Spleen (tissue), 11 donors: ENCODE measurements around the gene ZFYVE28. TPM values are rescaled to one million over a fixed set of nuclear protein-coding genes. Genes with fewer than 3 reads are reported as not detected.

Experiments
- DNase-seq: peaks from one replicate; pipeline ENCODE4 v3.0.0-alpha.2; 2020
- H3K27ac ChIP-seq, 8 donors: fragments of 200-600 bp; sonication (generic) in 7 of 8; 1 replicate in 4 of 8; 2 replicates in 4 of 8; pipeline versions ENCODE4 v1.5.0 to v1.8.0; 2016 to 2021; ENCODE audit warnings: inconsistent platforms in 4 of 8, mild to moderate bottlenecking in 4 of 8, moderate library complexity in 1 of 8
- H3K27me3 ChIP-seq, 7 donors: fragments of 200-600 bp; sonication (generic) in 6 of 7; replicated peaks in 1 of 7; 1 replicate in 4 of 7; 2 replicates in 3 of 7; pipeline versions ENCODE4 v1.5.0 to v1.8.0; 2016 to 2021; ENCODE audit warnings: inconsistent platforms in 3 of 7, mild to moderate bottlenecking in 1 of 7
- H3K36me3 ChIP-seq, 6 donors: fragments of 200-600 bp; sonication (generic) in 5 of 6; 1 replicate in 4 of 6; 2 replicates in 2 of 6; pipeline versions ENCODE4 v1.5.0 to v1.8.0; 2016 to 2021; ENCODE audit warnings: inconsistent platforms in 2 of 6
- H3K4me1 ChIP-seq, 6 donors: fragments of 200-600 bp; sonication (generic) in 5 of 6; 1 replicate in 3 of 6; 2 replicates in 3 of 6; pipeline versions ENCODE4 v1.5.0 to v1.8.0; 2016 to 2021; ENCODE audit warnings: inconsistent platforms in 3 of 6
- H3K4me3 ChIP-seq, 8 donors: fragments of 200-600 bp; sonication (generic) in 7 of 8; 1 replicate in 4 of 8; 2 replicates in 4 of 8; pipeline versions ENCODE4 v1.5.0 to v1.8.0; 2016 to 2021; ENCODE audit warnings: inconsistent platforms in 4 of 8, mild to moderate bottlenecking in 4 of 8, moderate library complexity in 2 of 8
- H3K9me3 ChIP-seq, 8 donors: fragments of 200-600 bp; sonication (generic) in 7 of 8; 1 replicate in 4 of 8; 2 replicates in 4 of 8; pipeline versions ENCODE4 v1.5.0 to v1.8.0; 2016 to 2021; ENCODE audit warnings: inconsistent platforms in 4 of 8
- POLR2A ChIP-seq, 3 donors: fragments of 450-650 bp; IDR thresholded peaks; one replicate each; pipeline ENCODE4 v1.5.1; 2017; ENCODE audit warnings: antibody characterized with exemption in 3 of 3, mild to moderate bottlenecking in 1 of 3
- POLR2AphosphoS5 ChIP-seq, 3 donors: sonication (generic); formaldehyde crosslinking; IDR thresholded peaks; one replicate each; pipeline ENCODE4 v1.5.1; 2017; ENCODE audit warnings: antibody characterized with exemption in 3 of 3
- WGBS, 5 donors: extraction: QIAGEN DNeasy Blood & Tissue Kit in 3 of 5; methylation state at CpG; one replicate each; pipeline versions ENCODE4 v1.1.5 to v1.1.7; 2013 to 2018; 5-methylcytosine and 5-hydroxymethylcytosine counted together
- intact Hi-C: fragments of 100-400 bp; cut with DNase I; formaldehyde crosslinking; loops from one replicate; pipeline ENCODE4 v1.15.0; 2023; ENCODE audit warnings: low total_unique reads
- polyA plus RNA-seq, 3 donors: library from polyadenylated mRNA; stranded (reverse); fragments of 200-250 nt; gene quantifications; one replicate each; pipeline ENCODE4 v1.2.1, GENCODE V29; 2013
- total RNA-seq, 7 donors: library from RNA; depleted of rRNA in 3 of 7; stranded (reverse); fragments of >200 nt in 3 of 7; fragmentation: NEBNext Ultra II Directional in 4 of 7; extraction: Animal tissue kit (Norgen Biotek cat#: 25700) in 4 of 7; gene quantifications; one replicate each; pipeline versions ENCODE4 v1.1.0 to v1.2.1, GENCODE V29; 2016 to 2021
- TF ChIP-seq, protein P1 (sequence below), 11 experiments: fragments of 200-600 bp in 7 of 11; fragments of 450-650 bp in 4 of 11; sonication (generic) in 4 of 11; IDR thresholded peaks in 8 of 11; conservative IDR thresholded peaks in 3 of 11; 1 replicate in 7 of 11; 2 replicates in 4 of 11; pipeline versions ENCODE4 v1.4.0 to v1.8.0; 2016 to 2021; ENCODE audit warnings: antibody characterized with exemption in 11 of 11, inconsistent platforms in 4 of 11, mild to moderate bottlenecking in 1 of 11
- donor health status: healthy with polysubstance abuse.
- donor health status: DM: no; HTN: no; CAD: no; lungs with moderate emphysema.
- donor health status: DM: no; HTN: no; CAD: no.
- donor health status: Bipolar disorder and iron deficiency.
- donor health status: healthy.
- donor health status: DM: no; HTN: no; CAD: no.
- donor health status: DM: yes; HTN: yes; CAD: no.

The ZFYVE28 gene
- total and polyA plus RNA-seq, 10 donors: 2.7 to 31.3 (median 12.6) TPM

DNA sequence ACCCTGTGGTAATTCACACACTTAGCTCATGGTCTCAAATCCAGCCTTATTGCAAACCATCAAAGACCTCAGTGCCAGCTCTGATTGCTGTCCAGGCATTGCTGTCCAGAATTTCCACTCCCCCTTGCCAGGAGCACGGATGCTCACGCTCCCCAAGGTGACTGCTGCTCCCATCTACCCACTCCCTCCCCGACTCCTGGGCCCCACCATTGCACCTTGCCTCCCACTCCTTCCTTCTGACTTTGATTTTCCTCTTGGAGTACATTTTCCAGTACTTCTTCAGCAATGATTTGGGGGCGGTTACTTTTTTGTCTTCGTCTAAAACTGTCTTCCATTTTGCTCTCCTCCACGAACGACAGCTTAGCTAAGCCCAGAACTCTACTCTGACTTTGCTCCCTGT lies 11.5 kb downstream of the ZFYVE28 start:
- Histone ChIP-seq H3K27ac (no peak overlapping the region), H3K9me3 (no peaks in the 10 kb centered on the region), H3K36me3 (no peaks in the 10 kb centered on the region), H3K27me3 (peaks cover 0 to 11% (median 2%) of the 10 kb centered on the region in 7 donors), H3K4me3 (no peak overlapping the region), H3K4me1 (peaks cover 9 to 27% (median 22%) of the 10 kb centered on the region in 6 donors)
- TF ChIP-seq, protein P1, sequence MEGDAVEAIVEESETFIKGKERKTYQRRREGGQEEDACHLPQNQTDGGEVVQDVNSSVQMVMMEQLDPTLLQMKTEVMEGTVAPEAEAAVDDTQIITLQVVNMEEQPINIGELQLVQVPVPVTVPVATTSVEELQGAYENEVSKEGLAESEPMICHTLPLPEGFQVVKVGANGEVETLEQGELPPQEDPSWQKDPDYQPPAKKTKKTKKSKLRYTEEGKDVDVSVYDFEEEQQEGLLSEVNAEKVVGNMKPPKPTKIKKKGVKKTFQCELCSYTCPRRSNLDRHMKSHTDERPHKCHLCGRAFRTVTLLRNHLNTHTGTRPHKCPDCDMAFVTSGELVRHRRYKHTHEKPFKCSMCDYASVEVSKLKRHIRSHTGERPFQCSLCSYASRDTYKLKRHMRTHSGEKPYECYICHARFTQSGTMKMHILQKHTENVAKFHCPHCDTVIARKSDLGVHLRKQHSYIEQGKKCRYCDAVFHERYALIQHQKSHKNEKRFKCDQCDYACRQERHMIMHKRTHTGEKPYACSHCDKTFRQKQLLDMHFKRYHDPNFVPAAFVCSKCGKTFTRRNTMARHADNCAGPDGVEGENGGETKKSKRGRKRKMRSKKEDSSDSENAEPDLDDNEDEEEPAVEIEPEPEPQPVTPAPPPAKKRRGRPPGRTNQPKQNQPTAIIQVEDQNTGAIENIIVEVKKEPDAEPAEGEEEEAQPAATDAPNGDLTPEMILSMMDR (IDR thresholded peaks at IDR 0.05 in 8 of 11, conservative IDR thresholded peaks at IDR 0.05 in 3 of 11): no peak
- TF ChIP-seq POLR2AphosphoS5 (IDR thresholded peaks at IDR 0.05) (no peak), POLR2A (IDR thresholded peaks at IDR 0.05) (no peak)
- WGBS, 5 donors: 81 to 88% (median 82%) methylated on average over 7 of the region's 7 CpGs
- intact Hi-C loops: no loop called here
- peak; percentile 41 for DNase-seq

DNA sequence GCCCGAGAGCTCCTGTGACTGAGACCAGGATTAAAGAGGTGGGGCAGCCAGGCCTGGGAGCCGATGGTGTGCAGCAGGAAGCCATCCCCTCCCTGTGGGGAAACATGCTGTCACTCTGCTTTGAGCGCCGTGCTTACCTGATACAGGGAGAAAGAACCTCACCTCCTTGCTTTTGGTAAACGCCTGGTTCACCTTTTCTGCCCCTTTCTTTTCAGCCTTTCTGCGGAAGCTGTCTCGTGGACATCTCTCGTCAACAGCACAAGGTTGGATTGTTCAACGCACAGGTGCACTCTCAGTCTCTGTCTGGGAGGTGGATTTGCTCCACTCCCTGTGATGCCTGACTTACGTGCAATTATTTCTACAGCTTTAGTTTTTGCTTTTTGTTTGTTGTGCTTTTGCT lies 12.0 kb downstream of the ZFYVE28 start:
- H3K4me3 ChIP-seq: no peak overlapping the region
- peaks cover 0 to 16% (median 3%) of the 10 kb centered on the region in 7 donors for H3K27me3 ChIP-seq
- intact Hi-C loops: no loop called here
- H3K4me1 ChIP-seq: peaks cover 12 to 27% (median 22%) of the 10 kb centered on the region in 6 donors
- TF ChIP-seq, protein P1 (IDR thresholded peaks at IDR 0.05 in 8 of 11, conservative IDR thresholded peaks at IDR 0.05 in 3 of 11): no peak
- TF ChIP-seq POLR2A (IDR thresholded peaks at IDR 0.05) (no peak), POLR2AphosphoS5 (IDR thresholded peaks at IDR 0.05) (no peak)
- 77 to 85% (median 78%) methylated on average over 10 of the region's 10 CpGs for WGBS, 5 donors
- DNase-seq: peak; percentile 24
- H3K9me3 ChIP-seq: no peaks in the 10 kb centered on the region
- H3K36me3 ChIP-seq: no peaks in the 10 kb centered on the region
- no peak overlapping the region for H3K27ac ChIP-seq

DNA sequence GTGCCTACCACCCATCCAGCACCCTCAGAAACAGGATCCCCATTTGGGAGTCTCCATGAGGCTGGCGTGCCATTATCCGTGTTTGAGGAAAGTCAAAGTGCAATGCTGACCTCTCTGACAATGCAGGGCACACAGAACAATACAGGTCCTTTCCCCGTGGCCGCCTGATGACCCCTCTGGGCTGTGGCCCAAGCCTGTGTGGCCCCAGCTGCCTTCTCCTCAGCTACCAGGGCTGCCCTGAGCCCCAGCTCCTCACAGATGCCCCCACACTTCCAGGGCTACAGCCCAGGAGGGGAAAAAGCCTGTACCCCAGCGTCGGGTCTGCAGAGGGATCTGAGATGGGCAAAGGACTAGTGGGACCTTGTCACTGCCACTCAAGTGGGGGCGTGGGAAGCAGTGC lies 15.5 kb downstream of the ZFYVE28 start:
- H3K4me3 ChIP-seq: peak overlapping the region in 1 of 8 donors; percentile 61
- H3K4me1 ChIP-seq: peaks cover 12 to 28% (median 21%) of the 10 kb centered on the region in 6 donors
- TF ChIP-seq, protein P1 (IDR thresholded peaks at IDR 0.05 in 8 of 11, conservative IDR thresholded peaks at IDR 0.05 in 3 of 11): no peak
- TF ChIP-seq POLR2AphosphoS5 (IDR thresholded peaks at IDR 0.05): peak in 2 of 3 donors; percentile 16 to 56
- intact Hi-C loops: no loop called here
- peak overlapping the region in 1 of 8 donors; percentile 17 for H3K27ac ChIP-seq
- peaks cover 0 to 23% (median 3%) of the 10 kb centered on the region in 7 donors for H3K27me3 ChIP-seq
- no peaks in the 10 kb centered on the region for H3K9me3 ChIP-seq
- WGBS, 5 donors: 71 to 80% (median 76%) methylated on average over 2 to 7 of the region's 7 CpGs
- no peaks in the 10 kb centered on the region for H3K36me3 ChIP-seq
- DNase-seq: no peak

DNA sequence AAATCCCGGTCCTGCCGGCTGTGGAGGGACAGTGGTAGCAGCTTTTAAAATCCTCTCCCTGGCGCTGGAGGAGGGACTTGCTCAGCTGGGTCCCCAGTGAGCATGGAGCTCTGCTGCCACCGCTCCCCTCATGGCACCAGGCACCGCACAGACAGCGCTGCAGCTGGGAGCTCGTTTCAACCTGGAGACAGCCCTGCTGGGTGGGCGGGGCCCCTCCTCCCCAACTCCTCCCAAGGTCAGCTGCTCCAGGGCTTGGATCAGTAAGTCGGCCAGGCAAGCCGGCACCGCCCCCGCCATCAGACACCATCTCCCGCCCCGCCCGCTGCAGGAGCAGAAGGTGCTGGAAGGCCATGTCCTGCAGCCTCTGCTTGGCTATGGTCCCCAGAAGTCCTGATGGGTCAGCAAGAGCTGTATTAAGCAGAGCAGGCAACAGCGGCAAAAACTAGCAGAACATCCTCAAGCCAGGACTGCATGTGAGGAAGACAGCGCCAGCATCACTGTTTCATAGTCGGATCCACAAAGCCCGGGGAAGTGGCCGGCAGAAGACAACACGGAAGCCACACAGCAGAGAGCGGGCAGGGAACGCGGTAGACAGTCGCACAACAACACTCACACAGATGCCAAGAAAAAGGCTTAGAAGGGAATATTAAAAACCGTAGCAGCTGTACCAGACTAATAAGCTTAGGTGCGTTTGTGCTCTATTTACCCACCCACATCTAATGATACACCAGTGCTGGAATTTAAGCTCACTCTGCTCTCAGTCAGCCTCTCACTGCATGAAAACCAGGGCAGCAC lies 16.2 kb downstream of the ZFYVE28 start:
- Histone ChIP-seq H3K27me3 (peaks cover 0 to 23% (median 3%) of the 10 kb centered on the region in 7 donors), H3K4me3 (peak overlapping the region in 7 of 8 donors; percentile 2 to 61 (median 25)), H3K27ac (peak overlapping the region in 1 of 8 donors; percentile 17), H3K9me3 (no peaks in the 10 kb centered on the region), H3K36me3 (no peaks in the 10 kb centered on the region), H3K4me1 (peaks cover 12 to 28% (median 21%) of the 10 kb centered on the region in 6 donors)
- intact Hi-C loops: no loop called here
- 7 to 16% (median 9%) methylated on average over 12 to 27 of the region's 27 CpGs for WGBS, 5 donors
- TF ChIP-seq POLR2AphosphoS5 (IDR thresholded peaks at IDR 0.05) (peak in 2 of 3 donors; percentile 35 to 52), POLR2A (IDR thresholded peaks at IDR 0.05) (no peak)
- TF ChIP-seq, protein P1 (IDR thresholded peaks at IDR 0.05 in 8 of 11, conservative IDR thresholded peaks at IDR 0.05 in 3 of 11): no peak
- DNase-seq: no peak
